Neural cell (in vitro differentiated cells): ENCODE measurements around the gene CARD6. TPM values are rescaled to one million over a fixed set of nuclear protein-coding genes. Genes with fewer than 3 reads are reported as not detected.

ENCODE experiments used
- H2AFZ ChIP-seq: fragments of 200-600, 300-800 bp; sonication (generic), shearing (Covaris generic); 2 replicates; pipeline ENCODE4 v1.6.0; 2014; ENCODE audit warnings: low read depth, mild to moderate bottlenecking, antibody characterized with exemption, low read length, moderate library complexity
- H3F3A ChIP-seq: fragments of 200-600 bp; shearing (Covaris generic); 2 replicates; pipeline ENCODE4 v1.6.1; 2016; ENCODE audit warnings: mild to moderate bottlenecking, moderate library complexity, mixed read lengths, antibody characterized with exemption, low read length; ENCODE audit not compliant: insufficient read depth, poor library complexity, severe bottlenecking
- H3K27ac ChIP-seq: fragments of 200-600, 300-800 bp; sonication (generic), shearing (Covaris generic); 2 replicates; pipeline ENCODE4 v1.5.1; 2014; ENCODE audit warnings: mild to moderate bottlenecking, low read length, moderate library complexity
- H3K27me3 ChIP-seq: fragments of 300-800, 200-600 bp; sonication (generic), shearing (Covaris generic); 2 replicates; pipeline ENCODE4 v1.6.0; 2014; ENCODE audit warnings: mild to moderate bottlenecking, low read depth, low read length, moderate library complexity; ENCODE audit not compliant: insufficient read depth
- H3K36me3 ChIP-seq: fragments of 300-800, 200-600 bp; sonication (generic), shearing (Covaris generic); 2 replicates; pipeline ENCODE4 v1.5.1; 2014; ENCODE audit warnings: mild to moderate bottlenecking, antibody characterized with exemption, low read length, moderate library complexity; ENCODE audit not compliant: insufficient read depth
- H3K4me2 ChIP-seq: fragments of 300-800, 200-600 bp; sonication (generic), shearing (Covaris generic); 2 replicates; pipeline ENCODE4 v1.6.0; 2014; ENCODE audit warnings: mild to moderate bottlenecking, low read length
- H3K4me3 ChIP-seq: fragments of 300-800, 200-600 bp; sonication (generic), shearing (Covaris generic); 2 replicates; pipeline ENCODE4 v1.5.1; 2014; ENCODE audit warnings: mild to moderate bottlenecking, low read length, moderate library complexity
- H3K79me2 ChIP-seq: fragments of 200-600 bp; shearing (Covaris generic); replicated peaks from 2 replicates; pipeline ENCODE4 v1.6.0; 2014; ENCODE audit warnings: mild to moderate bottlenecking, low read length, moderate library complexity; ENCODE audit not compliant: insufficient read depth
- H3K9ac ChIP-seq: fragments of 300-800, 200-600 bp; sonication (generic), shearing (Covaris generic); 2 replicates; pipeline ENCODE4 v1.6.1; 2016; ENCODE audit warnings: mild to moderate bottlenecking, low read length, mixed read lengths
- H3K9me2 ChIP-seq: fragments of 200-600 bp; shearing (Covaris generic); 2 replicates; pipeline ENCODE4 v1.6.1; 2016; ENCODE audit warnings: mild to moderate bottlenecking, low read length, mixed read lengths; ENCODE audit not compliant: insufficient read depth
- H3K9me3 ChIP-seq: fragments of 200-600, 300-800 bp; sonication (generic), shearing (Covaris generic); 2 replicates; pipeline ENCODE4 v1.6.1; 2016; ENCODE audit warnings: mild to moderate bottlenecking, mixed run types, low read length, moderate library complexity, mixed read lengths
- H4K20me1 ChIP-seq: fragments of 200-600 bp; shearing (Covaris generic); 2 replicates; pipeline ENCODE4 v1.6.1; 2016; ENCODE audit warnings: mild to moderate bottlenecking, mixed run types; ENCODE audit not compliant: insufficient read depth
- CTCF ChIP-seq: fragments of 450-650 bp; IDR thresholded peaks from 2 replicates; pipeline ENCODE4 v1.5.1; 2014; ENCODE audit warnings: antibody characterized with exemption, mild to moderate bottlenecking, moderate library complexity; ENCODE audit not compliant: poor library complexity, severe bottlenecking
- EP300 ChIP-seq: fragments of 450-650 bp; conservative IDR thresholded peaks from 2 replicates; pipeline ENCODE4 v1.6.1; 2014; ENCODE audit warnings: antibody characterized with exemption, mild to moderate bottlenecking, moderate library complexity; ENCODE audit not compliant: poor library complexity, severe bottlenecking
- EZH2 ChIP-seq: fragments of 200-600, 300-800 bp; shearing (Covaris generic), sonication (generic); IDR thresholded peaks from 2 replicates; pipeline ENCODE4 v1.6.1; 2014; ENCODE audit warnings: antibody characterized with exemption, low read length, borderline replicate concordance, mild to moderate bottlenecking; ENCODE audit not compliant: insufficient read depth, poor library complexity, severe bottlenecking
- POLR2AphosphoS5 ChIP-seq: IDR thresholded peaks from 2 replicates; pipeline ENCODE4 v1.6.1; 2012
- REST ChIP-seq: IDR thresholded peaks from 2 replicates; pipeline ENCODE4 v1.6.1; 2012; ENCODE audit warnings: borderline replicate concordance
- SMC3 ChIP-seq: fragments of 450-650 bp; conservative IDR thresholded peaks from 2 replicates; pipeline ENCODE4 v1.6.1; 2014; ENCODE audit warnings: antibody characterized with exemption, mild to moderate bottlenecking, moderate library complexity; ENCODE audit not compliant: poor library complexity
- polyA plus RNA-seq: library from polyadenylated mRNA; depleted of rRNA; stranded (reverse); fragments of >200 nt; gene quantifications from 2 replicates; pipeline ENCODE4 v1.2.3, GENCODE V29; 2014

CARD6 gene
- polyA plus RNA-seq, 1 donor from 2014 or later, result 0.06 TPM

GRCh38 chr5:40833712-40834229, 7.4 kb upstream of the CARD6 start:
- H3K27me3 ChIP-seq, result no peaks in the 10 kb centered on the region
- H2AFZ ChIP-seq, result no peak overlapping the region
- H3F3A ChIP-seq, result no peaks in the 10 kb centered on the region
- peaks cover 24% of the 10 kb centered on the region for H3K79me2 ChIP-seq
- H3K9ac ChIP-seq, result peak overlapping the region; percentile 91
- peak overlapping the region; percentile 94 for H3K4me2 ChIP-seq
- peak overlapping the region; percentile 90 for H3K4me3 ChIP-seq
- H3K9me3 ChIP-seq, result no peaks in the 10 kb centered on the region
- TF ChIP-seq CTCF, result no peak
- TF ChIP-seq POLR2AphosphoS5, result peak; percentile 14
- H3K27ac ChIP-seq, result no peak overlapping the region
- H3K36me3 ChIP-seq, result peaks cover 6% of the 10 kb centered on the region
- peaks cover 4% of the 10 kb centered on the region for H4K20me1 ChIP-seq
- no peaks in the 10 kb centered on the region for H3K9me2 ChIP-seq

- H3K9ac ChIP-seq, result peak overlapping the region; percentile 91
- H3K36me3 ChIP-seq, result peaks cover 6% of the 10 kb centered on the region
- peaks cover 24% of the 10 kb centered on the region for H3K79me2 ChIP-seq
- peak overlapping the region; percentile 94 for H3K4me2 ChIP-seq
- H3K9me3 ChIP-seq, result no peaks in the 10 kb centered on the region
- no peaks in the 10 kb centered on the region for H3F3A ChIP-seq
- TF ChIP-seq EZH2 (no peak), SMC3 (no peak), EP300 (no peak), REST (no peak)
- peak overlapping the region; percentile 89 for H3K27ac ChIP-seq
- no peaks in the 10 kb centered on the region for H3K9me2 ChIP-seq
- H3K4me3 ChIP-seq, result peak overlapping the region; percentile 90
- H4K20me1 ChIP-seq, result peaks cover 4% of the 10 kb centered on the region
- H2AFZ ChIP-seq, result peak overlapping the region; percentile 81
- H3K27me3 ChIP-seq, result no peaks in the 10 kb centered on the region
Observed at GRCh38 chr5:40834391-40834848, 6.7 kb upstream of the CARD6 start.
